H1 (cell line): ENCODE measurements around the gene SH3PXD2A. TPM values are rescaled to one million over a fixed set of nuclear protein-coding genes. Genes with fewer than 3 reads are reported as not detected.

Experiments
- CHD7 ChIP-seq: fragments of 300-600 bp; sonication (generic); IDR thresholded peaks from 2 replicates; pipeline ENCODE4 v1.7.1; 2012; ENCODE audit warnings: low read length, moderate library complexity, mild to moderate bottlenecking, inconsistent platforms; ENCODE audit not compliant: insufficient replicate concordance
- EGR1 ChIP-seq: IDR thresholded peaks from 2 replicates; pipeline ENCODE4 v1.6.1; 2011; ENCODE audit warnings: low read depth, low read length, borderline replicate concordance
- GABPA ChIP-seq: IDR thresholded peaks from 2 replicates; pipeline ENCODE4 v1.6.1; 2011; ENCODE audit warnings: mild to moderate bottlenecking, low read length, moderate library complexity, borderline replicate concordance; ENCODE audit not compliant: insufficient read depth
- KDM1A ChIP-seq: fragments of 200-600, 300-600 bp; sonication (generic); IDR thresholded peaks from 2 replicates; pipeline ENCODE4 v1.7.1; 2016; ENCODE audit warnings: mild to moderate bottlenecking, low read length, borderline replicate concordance
- NANOG ChIP-seq: IDR thresholded peaks from 2 replicates; pipeline ENCODE4 v1.6.1; 2011; ENCODE audit warnings: low read length, low read depth, mild to moderate bottlenecking, inconsistent platforms; ENCODE audit not compliant: insufficient read depth, poor library complexity, severe bottlenecking
- NRF1 ChIP-seq: IDR thresholded peaks from 2 replicates; pipeline ENCODE4 v1.6.1; 2011; ENCODE audit warnings: mild to moderate bottlenecking, low read depth, low read length, improper control_type of control experiment
- SIRT6 ChIP-seq: IDR thresholded peaks from one replicate; pipeline ENCODE4 v1.7.1; 2012; ENCODE audit warnings: low read length, inconsistent platforms
- SP1 ChIP-seq: IDR thresholded peaks from 2 replicates; pipeline ENCODE4 v1.6.1; 2011; ENCODE audit warnings: low read depth, low read length
- SP2 ChIP-seq: IDR thresholded peaks from 2 replicates; pipeline ENCODE4 v1.6.1; 2012; ENCODE audit warnings: mild to moderate bottlenecking, low read length, inconsistent platforms
- SUZ12 ChIP-seq: fragments of 200-600 bp; sonication (generic); IDR thresholded peaks from 2 replicates; pipeline ENCODE4 v1.6.1; 2012; ENCODE audit warnings: mild to moderate bottlenecking, inconsistent platforms, low read length, moderate library complexity, mixed read lengths
- TAF1 ChIP-seq: IDR thresholded peaks from 2 replicates; pipeline ENCODE4 v1.6.1; 2011; ENCODE audit warnings: mild to moderate bottlenecking, low read depth, low read length
- USF2 ChIP-seq: IDR thresholded peaks from 2 replicates; pipeline ENCODE4 v1.6.1; 2011; ENCODE audit warnings: low read length, improper control_type of control experiment
- polyA plus RNA-seq, 7 experiments: library from polyadenylated mRNA; depleted of rRNA in 3 of 7; stranded (reverse) in 5 of 7; unstranded in 2 of 7; fragments of >200 nt in 5 of 7; fragments of 200-250 nt in 2 of 7; gene quantifications; 1 replicate in 5 of 7; 2 replicates in 1 of 7; 4 replicates in 1 of 7; pipeline versions ENCODE4 v1.2.1 to v1.2.3, GENCODE V29; 2011 to 2013; ENCODE audit warnings: missing spikeins in 2 of 7, mixed read lengths in 2 of 7
- total RNA-seq: library from RNA; stranded (reverse); fragmentation: NEBNext Ultra II Directional; extraction: Animal tissue kit (Norgen Biotek cat#: 25700); gene quantifications from 2 replicates; pipeline ENCODE4 v1.2.1, GENCODE V29; 2021

SH3PXD2A gene
- total and polyA plus RNA-seq, 2 of the 8 experiments (the other 6 are each of a cell fraction or from before 2014, with no cell fraction given): 5.4 to 16.3 TPM

GRCh38 chr10:103765168-103765567 lies 90.2 kb downstream of the SH3PXD2A start (continued):
- TF ChIP-seq CHD7 (no peak), GABPA (no peak), SP1 (no peak), SUZ12 (no peak), KDM1A (no peak), NRF1 (no peak), SP2 (no peak), EGR1 (no peak), USF2 (no peak), SIRT6 (no peak), NANOG (no peak), TAF1 (no peak)
